GM12878 (cell line): ENCODE data around the gene C8G. TPM values are rescaled to one million over a fixed set of nuclear protein-coding genes. Genes with fewer than 3 reads are reported as not detected.

Experiments
- ATAC-seq: fragments of 200-7000 bp; cut with Tn5 transposase; 3 replicates; pipeline ENCODE4 v1.9.1; 2020; ENCODE audit warnings: mild to moderate bottlenecking, moderate library complexity
- BruUV-seq: library from RNA; stranded (reverse); fragments of 400-500 nt; replicated peaks from 2 replicates; lab custom pipeline; 2021; lab: Mats Ljungman, UMichigan
- CTCF ChIA-PET: fragments of 300-600 bp; sonication (Branson Sonifier 250); formaldehyde crosslinking; extraction: SDS; loops from one replicate; lab custom pipeline; 2021; ENCODE audit warnings: inconsistent platforms; lab: Yijun Ruan, JAX
- POLR2A ChIA-PET: fragments of 350-600 bp; formaldehyde crosslinking; extraction: SDS; loops from one replicate; lab custom pipeline; 2021; ENCODE audit warnings: inconsistent platforms; lab: Charles Lee
- RAD21 ChIA-PET: fragments of 300-600 bp; sonication (Branson Sonifier 250); formaldehyde crosslinking; loops from one replicate; lab custom pipeline; 2023; ENCODE audit warnings: antibody characterized with exemption; ENCODE audit not compliant: unreplicated experiment; lab: Charles Lee
- SMC1A ChIA-PET: fragments of 300-600 bp; sonication (Branson Sonifier 250); formaldehyde crosslinking; loops from one replicate; lab custom pipeline; 2023; ENCODE audit not compliant: unreplicated experiment, uncharacterized antibody; lab: Charles Lee
- DNase-seq: peaks from one replicate; pipeline ENCODE4 v3.0.0-alpha.2; 2011; ENCODE audit warnings: low read depth, low spot score
- FAIRE-seq: peaks from 3 replicates; lab custom pipeline; 2011; peaks lifted over from hg19 to GRCh38; lab: Jason Lieb, UNC
- H2AFZ ChIP-seq: 2 replicates; pipeline ENCODE4 v1.6.0; 2011; ENCODE audit warnings: low read depth, low read length, control low read depth; ENCODE audit not compliant: control insufficient read depth
- H3K27ac ChIP-seq: 2 replicates; pipeline ENCODE4 v1.5.1; 2011; ENCODE audit warnings: control low read depth; ENCODE audit not compliant: control insufficient read depth, insufficient read depth
- H3K27me3 ChIP-seq, 2 experiments: replicated peaks in 1 of 2; 2 replicates each; pipeline versions ENCODE4 v1.6.0 to v1.6.1; 2011; ENCODE audit warnings: low read length in 1 of 2; ENCODE audit not compliant: control insufficient read depth in 2 of 2, insufficient read depth in 2 of 2
- H3K36me3 ChIP-seq, 2 experiments: 2 replicates each; pipeline ENCODE4 v1.5.1; 2011; ENCODE audit warnings: low read length in 1 of 2; ENCODE audit not compliant: control insufficient read depth in 2 of 2, insufficient read depth in 2 of 2
- H3K4me1 ChIP-seq: 2 replicates; pipeline ENCODE4 v1.6.1; 2011; ENCODE audit warnings: mild to moderate bottlenecking, low read length, moderate library complexity, mixed read lengths; ENCODE audit not compliant: control insufficient read depth, insufficient read depth
- H3K4me2 ChIP-seq: 2 replicates; pipeline ENCODE4 v1.6.0; 2011; ENCODE audit warnings: control low read depth; ENCODE audit not compliant: control insufficient read depth, insufficient read depth
- H3K4me3 ChIP-seq: fragments of 200-600 bp; sonication (generic); 2 replicates; pipeline ENCODE4 v1.5.1; 2016
- H3K79me2 ChIP-seq: 2 replicates; pipeline ENCODE4 v1.6.0; 2011; ENCODE audit warnings: low read length; ENCODE audit not compliant: control insufficient read depth, insufficient read depth
- H3K9ac ChIP-seq: 2 replicates; pipeline ENCODE4 v1.8.0; 2011; ENCODE audit warnings: low read length, control low read depth, mixed read lengths; ENCODE audit not compliant: control insufficient read depth, insufficient read depth
- H3K9me3 ChIP-seq: replicated peaks from 3 replicates; pipeline ENCODE4 v1.5.1; 2011; ENCODE audit warnings: mild to moderate bottlenecking, low read length; ENCODE audit not compliant: control insufficient read depth, insufficient read depth
- H4K20me1 ChIP-seq: 2 replicates; pipeline ENCODE4 v1.6.0; 2011; ENCODE audit not compliant: control insufficient read depth, insufficient read depth
- ATF2 ChIP-seq: IDR thresholded peaks from 2 replicates; pipeline ENCODE4 v1.6.1; 2012; ENCODE audit warnings: low read length, inconsistent platforms
- ATF3 ChIP-seq: IDR thresholded peaks from 2 replicates; pipeline ENCODE4 v1.6.1; 2011; ENCODE audit warnings: low read depth, mild to moderate bottlenecking, low read length, moderate library complexity, borderline replicate concordance; ENCODE audit errors: extremely low read depth
- E2F4 ChIP-seq: IDR thresholded peaks from 2 replicates; pipeline ENCODE4 v1.6.1; 2012; ENCODE audit warnings: low read depth, low read length, improper control_type of control experiment
- MTA2 ChIP-seq: fragments of 450-650 bp; IDR thresholded peaks from 2 replicates; pipeline ENCODE4 v1.6.1; 2016; ENCODE audit warnings: low read depth, mild to moderate bottlenecking, moderate library complexity
- PBX3 ChIP-seq: IDR thresholded peaks from 2 replicates; pipeline ENCODE4 v1.6.1; 2011; ENCODE audit warnings: mild to moderate bottlenecking, low read depth, low read length, moderate library complexity; ENCODE audit not compliant: insufficient replicate concordance
- POLR2AphosphoS2 ChIP-seq: IDR thresholded peaks from 2 replicates; pipeline ENCODE4 v1.6.1; 2011; ENCODE audit warnings: low read depth, mild to moderate bottlenecking, low read length, improper control_type of control experiment, moderate library complexity
- POLR2AphosphoS5 ChIP-seq: IDR thresholded peaks from 2 replicates; pipeline ENCODE4 v1.6.1; 2011; ENCODE audit warnings: mild to moderate bottlenecking, low read length, inconsistent platforms
- RFX5 ChIP-seq: IDR thresholded peaks from 2 replicates; pipeline ENCODE4 v1.6.1; 2011; ENCODE audit warnings: low read depth, low read length, improper control_type of control experiment
- SIN3A ChIP-seq: IDR thresholded peaks from 2 replicates; pipeline ENCODE4 v1.6.1; 2012; ENCODE audit warnings: low read depth, low read length, improper control_type of control experiment
- TBL1XR1 ChIP-seq: IDR thresholded peaks from 2 replicates; pipeline ENCODE4 v1.6.1; 2012; ENCODE audit warnings: low read depth, low read length, improper control_type of control experiment
- ZBTB11 ChIP-seq: fragments of 450-650 bp; formaldehyde crosslinking; IDR thresholded peaks from 2 replicates; pipeline ENCODE4 v1.5.0; 2022; ENCODE audit warnings: mild to moderate bottlenecking, missing genetic modification characterization
- WGBS: methylation state at CpG from one replicate; pipeline ENCODE4 v1.1.6; 2016; ENCODE audit warnings: low lambda C conversion rate; ENCODE audit not compliant: insufficient replicate concordance, insufficient coverage; ENCODE audit errors: missing lambda C conversion rate; 5-methylcytosine and 5-hydroxymethylcytosine counted together
- in situ Hi-C: fragments of 300-500 bp; cut with MboI; formaldehyde crosslinking; loops from 9 replicates; pipeline ENCODE4 v1.14.3; 2018; ENCODE audit warnings: mixed read lengths
- intact Hi-C: fragments of 100-400 bp; cut with micrococcal nuclease; formaldehyde crosslinking; loops from one replicate; pipeline ENCODE4 v1.14.2; 2022; ENCODE audit not compliant: unreplicated experiment
- polyA plus RNA-seq, 11 experiments: library from polyadenylated mRNA; depleted of rRNA in 4 of 11; unstranded in 6 of 11; stranded (reverse) in 5 of 11; fragments of >200 nt; fragmentation: Nextera tagmentation in 4 of 11; fragmentation: Illumina TruSeq in 1 of 11; extraction: Ambion mirVana in 4 of 11; extraction: Trizol in 1 of 11; gene quantifications; 1 replicate in 1 of 11; 2 replicates in 10 of 11; pipeline versions ENCODE4 v1.2.1 to v1.2.3, GENCODE V29; 2011 to 2016; ENCODE audit warnings: inconsistent platforms in 2 of 11, missing spikeins in 2 of 11, low read depth in 1 of 11
- total RNA-seq, 4 experiments: library from RNA; depleted of rRNA in 3 of 4; stranded (reverse); fragments of >200 nt in 3 of 4; fragmentation: Illumina TruSeq in 1 of 4; extraction: Trizol in 1 of 4; gene quantifications; 2 replicates each; pipeline versions ENCODE4 v1.2.1 to v1.2.3, GENCODE V29; 2013 to 2021

Gene C8G
- total and polyA plus RNA-seq, 10 of the 15 experiments (the other 5 are each of a cell fraction or from before 2014, with no cell fraction given), result 0.26 to 0.69 (median 0.50) TPM; not detected in 7

- Histone ChIP-seq H3K9me3 (no peaks in the 10 kb centered on the region), H3K79me2 (no peaks in the 10 kb centered on the region), H3K36me3 (no peaks in the 10 kb centered on the region), H2AFZ (no peak overlapping the region), H4K20me1 (no peaks in the 10 kb centered on the region; the same call in 1 of the 2 replicates), H3K27me3 (no peaks in the 10 kb centered on the region), H3K9ac (no peak overlapping the region), H3K27ac (no peak overlapping the region), H3K4me3 (no peak overlapping the region), H3K4me2 (no peak overlapping the region), H3K4me1 (peaks cover 7% of the 10 kb centered on the region)
- WGBS, result 35% methylated on average over 12 of the region's 15 CpGs
- DNase-seq, result no peak
- BruUV-seq, result no TSS peak
- POLR2A ChIA-PET, result no interaction called here
- FAIRE-seq, result no peak
- CTCF ChIA-PET, result interaction anchor here (1.4 kb wide), 1 partner anchor 19 kb away, joined by 3 read pairs; the partner anchor contains the start of genes C8G and FBXW5
- SMC1A ChIA-PET, result no interaction called here
- RAD21 ChIA-PET, result interaction anchor here (0.6 kb wide), 1 partner anchor 227 kb away, joined by 3 read pairs; no protein-coding TSS in a partner anchor
- no peak for TF ChIP-seq E2F4
- no peak for TF ChIP-seq ATF3
- TF ChIP-seq PBX3, result no peak
- no peak for TF ChIP-seq SIN3A
- TF ChIP-seq MTA2, result no peak
- no peak for TF ChIP-seq POLR2AphosphoS2
- no peak for TF ChIP-seq TBL1XR1
- no peak for TF ChIP-seq ZBTB11 (CRISPR knock-in tag)
- no peak for TF ChIP-seq POLR2AphosphoS5
- no peak for TF ChIP-seq RFX5
- no peak for TF ChIP-seq ATF2
- in situ Hi-C loops (no loop called here), intact Hi-C loops (no loop called here)
- no peak for ATAC-seq
Observed at GRCh38 chr9:136963341-136963740, 18.3 kb downstream of the C8G start.
